Astrocyte of the hippocampus (primary cell): ENCODE measurements around the gene ATP5PD.
"Not testable (repeated sequence)": the region's sequence is repeated elsewhere in the genome, so short reads cannot be mapped to it uniquely, and the experiment has no call there.

Experiments
- DNase-seq: peaks from one replicate; pipeline ENCODE4 v3.0.0; 2011; ENCODE audit warnings: low read depth, low spot score

Gene ATP5PD

DNA sequence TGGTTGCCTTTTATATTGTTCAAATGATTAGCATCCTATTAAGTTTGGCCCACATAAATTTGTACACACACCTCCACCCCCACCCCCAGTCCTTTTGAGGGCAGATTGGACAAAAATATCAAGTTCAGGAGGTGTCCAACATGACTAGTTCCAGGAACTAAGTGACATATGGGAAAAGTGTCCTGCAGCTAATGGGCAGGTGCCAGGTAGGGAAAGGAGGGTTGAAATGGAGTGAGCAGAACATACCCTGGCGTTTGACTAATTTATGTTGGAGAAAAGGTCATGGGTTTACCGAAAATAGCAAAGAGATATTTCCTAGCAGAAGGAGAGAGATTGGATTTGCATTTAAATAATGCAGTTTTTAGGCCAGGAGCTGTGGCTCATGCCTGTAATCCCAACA, 5.2 kb upstream of the ATP5PD start:
- DNase-seq = no peak

DNA sequence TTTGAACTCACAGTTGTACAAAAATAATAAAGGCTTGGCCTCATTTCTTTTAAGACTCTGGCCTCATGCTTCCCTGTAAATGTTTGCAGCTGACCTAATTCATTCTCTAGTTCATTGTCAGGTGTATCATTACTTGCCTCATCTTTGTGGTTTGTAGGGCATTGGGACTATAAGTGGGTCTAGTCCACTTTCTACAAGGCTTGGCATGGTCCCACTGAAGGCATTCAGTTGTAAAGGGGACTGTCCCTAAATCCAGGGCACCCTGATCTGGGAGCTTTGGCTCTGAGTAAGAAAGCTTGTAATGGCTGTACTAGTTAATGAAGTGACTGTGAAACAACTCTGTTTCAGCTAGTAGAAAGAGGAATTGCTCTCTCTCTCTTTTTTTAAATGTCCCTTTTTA, 2.9 kb upstream of the ATP5PD start:
- DNase-seq = no peak

DNA sequence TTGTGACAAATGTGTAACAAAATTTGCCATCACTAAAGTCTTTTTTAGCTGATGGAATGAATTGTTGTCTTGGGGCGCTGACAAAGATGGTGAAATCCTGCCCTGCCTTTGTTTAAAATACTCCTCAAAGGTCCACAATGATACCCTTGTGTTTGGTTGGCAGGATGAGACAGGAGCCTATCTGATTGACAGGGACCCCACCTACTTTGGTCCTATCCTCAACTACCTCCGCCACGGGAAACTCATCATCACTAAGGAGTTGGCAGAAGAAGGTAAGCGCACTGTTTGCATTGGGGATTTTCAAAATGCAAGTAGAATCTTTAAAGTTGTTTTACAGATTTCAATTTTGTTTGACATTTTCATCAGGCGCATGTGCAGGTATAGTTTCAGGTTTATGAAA, 2.3 kb upstream of the ATP5PD start:
- no peak for DNase-seq

DNA sequence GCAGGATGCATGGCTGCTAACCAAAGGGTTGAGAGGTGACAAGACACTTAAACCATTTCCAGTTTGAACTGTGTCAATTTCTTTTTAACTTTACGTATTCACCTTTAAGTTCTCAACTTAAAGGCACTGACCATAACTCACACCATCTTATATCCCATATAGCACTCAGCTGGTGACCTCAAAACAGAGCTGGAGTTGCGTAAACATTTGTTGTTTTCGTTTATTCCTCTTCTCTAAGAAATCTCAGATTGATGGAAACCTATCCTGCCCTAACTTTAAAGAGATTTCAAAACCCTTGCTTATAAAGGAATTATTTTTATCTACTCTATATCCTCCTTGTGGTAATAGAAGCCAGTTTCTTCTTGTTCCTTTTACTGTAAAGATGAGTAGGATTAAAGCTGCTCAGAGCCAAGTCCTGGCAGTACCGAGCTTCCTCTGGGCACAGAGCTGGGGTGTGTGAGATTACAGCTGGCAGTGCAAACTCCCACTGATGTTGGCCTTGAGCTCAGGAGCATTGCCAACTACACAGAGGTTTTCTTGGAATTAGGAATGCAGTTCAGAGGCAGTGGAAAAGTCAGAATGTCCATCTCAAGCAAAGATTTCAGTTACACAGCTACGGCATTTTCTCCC, 1.6 kb upstream of the ATP5PD start:
- peak; percentile 70 for DNase-seq

DNA sequence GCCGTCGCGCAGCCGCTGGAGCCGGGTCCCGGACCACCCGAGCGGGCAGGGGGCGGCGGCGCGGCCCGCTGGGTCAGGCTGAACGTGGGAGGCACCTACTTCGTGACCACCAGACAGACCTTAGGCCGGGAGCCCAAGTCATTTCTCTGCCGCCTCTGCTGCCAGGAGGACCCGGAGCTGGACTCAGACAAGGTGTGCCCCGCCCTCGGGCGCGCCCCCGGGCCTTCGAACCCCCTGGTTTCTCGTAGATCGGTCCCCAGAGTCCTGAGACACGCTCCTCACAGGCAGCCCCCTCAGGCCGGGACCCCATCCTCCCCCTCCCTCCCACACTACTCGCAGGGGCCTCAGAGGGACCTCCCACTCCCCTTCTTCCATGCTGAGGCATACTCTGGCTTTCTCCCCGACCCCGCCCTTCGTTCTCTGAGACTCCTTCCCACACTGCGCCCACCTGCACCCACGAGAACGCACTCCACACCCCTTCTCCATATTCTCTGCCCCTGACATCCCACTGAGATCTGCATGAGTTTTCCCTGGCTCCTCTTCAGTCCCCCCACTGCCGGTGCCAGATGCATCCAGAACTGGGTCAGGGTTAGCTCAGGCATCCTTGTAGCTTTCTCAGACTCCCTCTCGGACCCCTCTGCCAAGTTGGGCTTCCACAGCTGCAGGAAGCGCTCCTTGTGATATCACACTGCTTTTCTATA, 779 bp upstream of the ATP5PD start:
- peak; percentile 31 for DNase-seq

DNA sequence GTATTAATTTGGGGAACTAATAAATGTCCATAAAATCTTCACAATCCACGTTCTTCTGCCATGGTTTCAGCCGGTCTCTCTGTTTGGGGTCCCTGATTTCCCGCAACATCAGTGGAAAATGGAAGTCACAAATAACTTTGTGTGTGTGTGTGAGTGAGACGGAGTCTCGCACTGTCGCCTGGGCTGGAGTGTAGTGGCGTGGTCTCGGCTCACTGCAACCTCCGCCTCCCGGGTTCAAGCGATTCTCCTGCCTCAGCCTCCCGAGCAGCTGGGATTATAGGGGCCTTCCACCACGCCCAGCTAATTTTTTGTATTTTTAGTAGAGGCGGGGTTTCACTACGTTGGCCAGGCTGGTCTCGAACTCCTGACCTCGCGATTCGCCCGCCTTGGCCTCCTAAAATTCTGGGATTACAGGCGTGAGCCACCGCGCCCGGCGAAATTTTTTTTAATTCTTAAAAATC, 793 bp downstream of the ATP5PD start:
- not testable (repeated sequence) for DNase-seq

DNA sequence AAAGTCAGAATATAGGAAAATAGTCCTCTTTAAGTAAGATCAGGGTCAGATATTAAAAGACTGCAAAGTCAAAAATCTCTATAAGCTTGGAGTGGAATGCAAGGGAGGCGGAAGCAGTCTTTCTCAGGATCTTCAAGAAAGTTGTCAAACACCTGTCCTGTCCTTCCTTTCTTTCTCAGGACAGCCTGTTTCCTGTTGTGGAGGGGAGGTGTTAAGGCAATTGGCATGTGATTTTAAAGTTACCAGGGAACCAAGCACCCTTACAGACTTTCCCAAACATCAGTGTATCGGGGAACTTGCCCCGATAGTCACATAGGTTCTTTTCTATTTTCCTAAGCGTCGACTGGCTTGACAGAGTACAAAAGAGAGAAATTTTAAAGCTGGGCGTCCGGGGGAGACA, 2.1 kb downstream of the ATP5PD start:
- no peak for DNase-seq

DNA sequence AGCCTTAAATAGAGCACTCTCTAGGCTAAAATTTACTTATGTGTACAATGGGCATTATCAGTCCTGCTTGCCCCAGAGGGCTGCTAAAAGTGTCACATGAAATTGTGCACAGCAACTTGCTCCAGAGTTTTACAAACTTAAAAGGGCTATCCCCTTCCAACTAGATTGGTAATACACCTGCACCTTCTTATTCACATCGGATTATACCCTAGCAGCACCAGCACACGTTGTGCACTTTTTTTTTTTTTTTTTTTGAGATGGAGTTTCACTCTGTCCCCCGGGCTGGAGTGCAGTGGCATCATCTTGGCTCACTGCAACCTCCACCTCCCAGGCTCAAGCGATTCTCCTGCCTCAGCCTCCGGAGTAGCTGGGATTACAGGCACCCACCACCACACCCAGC, 3.0 kb downstream of the ATP5PD start:
- not testable (repeated sequence) for DNase-seq

DNA sequence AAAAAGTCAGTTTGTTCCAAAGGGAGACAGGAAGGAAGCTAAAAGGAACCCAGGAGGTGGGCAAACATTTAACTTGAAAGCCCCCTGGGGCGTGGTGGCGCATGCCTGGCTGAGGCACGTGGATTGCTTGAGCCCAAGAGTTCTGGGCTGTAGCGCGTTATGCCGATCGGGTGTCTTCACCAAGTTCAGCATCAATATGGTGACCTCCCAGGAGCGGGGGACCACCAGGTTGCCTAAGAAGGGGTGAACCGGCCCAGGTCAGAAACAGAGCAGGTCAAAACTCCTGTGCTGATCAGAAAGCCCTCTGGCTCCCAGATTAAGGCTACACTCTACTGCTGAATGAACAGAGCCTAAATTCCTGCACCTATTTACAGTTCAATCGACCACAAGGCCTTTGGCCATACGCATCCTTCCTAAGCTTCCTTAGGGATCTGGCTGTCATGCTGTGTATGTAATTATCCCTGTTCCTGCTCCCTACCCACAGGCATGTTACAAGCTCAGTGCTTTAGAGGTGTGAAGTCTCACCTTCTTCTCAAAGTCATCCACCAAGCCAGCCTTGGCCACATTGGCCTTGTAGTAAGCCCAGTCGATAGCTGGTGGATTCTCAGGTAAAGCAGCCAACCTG, 5.0 kb downstream of the ATP5PD start:
- DNase-seq = no peak

DNA sequence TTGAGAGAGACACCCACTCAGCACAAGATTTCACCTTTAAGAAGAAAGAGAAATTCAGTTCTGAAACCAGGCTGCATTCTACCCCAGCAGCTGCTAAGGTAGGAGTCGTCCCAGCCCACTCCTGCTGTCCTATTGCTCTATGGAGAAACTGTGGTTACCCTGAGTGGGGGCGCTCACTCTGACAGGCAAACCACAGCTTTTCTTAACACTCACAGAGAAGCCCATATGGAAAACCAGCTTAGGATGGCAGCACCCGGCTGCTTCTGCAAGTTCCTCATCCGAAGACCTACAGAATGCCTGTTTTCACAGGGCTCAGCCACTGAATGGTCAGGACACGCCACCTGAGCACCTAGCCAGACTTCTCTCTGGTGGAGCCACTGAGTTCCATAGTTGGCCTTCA, 7.5 kb downstream of the ATP5PD start:
- no peak for DNase-seq

DNA sequence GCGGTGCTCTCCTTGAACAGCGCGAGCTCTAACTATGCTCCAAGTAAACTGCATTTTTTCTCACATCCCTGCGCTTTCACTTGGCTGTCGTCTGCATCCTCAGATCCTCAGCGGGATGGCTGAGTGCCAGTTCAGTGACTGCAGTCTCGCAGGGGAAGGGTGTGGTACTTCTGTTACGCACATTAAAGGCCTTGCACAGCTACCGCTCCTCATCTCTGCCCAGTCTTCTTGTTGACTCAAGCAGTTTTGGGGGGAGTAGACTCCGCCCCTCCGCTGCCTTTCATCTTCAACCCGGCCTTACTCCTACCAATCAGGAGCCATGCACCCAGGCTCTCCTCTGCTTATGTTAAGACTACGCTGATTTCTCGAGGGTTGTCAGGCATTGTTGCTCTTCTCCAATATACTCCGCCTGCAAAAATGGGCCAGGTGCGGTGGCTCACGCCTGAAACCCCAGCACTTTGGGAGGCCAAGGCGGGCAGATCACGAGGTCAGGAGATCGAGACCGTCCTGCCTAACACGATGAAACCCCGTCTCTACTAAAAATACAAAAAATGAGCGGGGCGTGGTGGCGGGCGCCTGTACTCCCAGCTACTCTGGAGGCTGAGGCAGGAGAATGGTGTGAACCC, 10.0 kb downstream of the ATP5PD start:
- DNase-seq = peak; percentile 68

DNA sequence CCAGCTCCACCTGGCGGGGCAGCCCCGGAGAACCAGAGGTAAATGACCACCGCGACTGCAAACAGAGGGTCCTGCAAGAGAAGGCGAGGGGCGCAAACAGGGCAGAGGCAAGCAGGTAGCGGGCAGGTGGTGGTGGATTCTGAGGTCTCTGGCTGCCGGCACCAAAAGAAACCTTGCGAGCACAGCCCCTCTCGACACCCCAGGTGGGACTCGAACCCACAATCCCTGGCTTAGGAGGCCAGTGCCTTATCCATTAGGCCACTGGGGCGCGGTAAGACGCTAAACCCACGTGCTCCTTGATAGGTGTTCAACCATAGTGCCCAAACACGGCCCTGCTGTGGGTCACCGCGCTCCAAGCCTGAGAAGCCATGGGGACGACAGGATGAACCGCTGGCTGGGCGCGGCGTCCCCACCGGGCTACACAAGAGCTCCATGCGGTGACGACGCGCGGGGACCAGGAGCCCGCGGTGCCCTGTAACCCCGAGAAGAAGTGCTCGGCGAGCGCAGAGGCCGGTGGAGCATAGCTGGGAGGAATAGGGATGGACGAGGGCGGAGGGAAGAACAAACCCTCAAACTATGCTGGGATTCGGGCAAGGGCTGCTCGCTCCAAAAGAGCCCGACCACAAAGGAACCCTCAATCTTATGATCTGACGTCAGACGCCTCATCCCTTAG, 12.4 kb downstream of the ATP5PD start:
- DNase-seq = peak; percentile 93

DNA sequence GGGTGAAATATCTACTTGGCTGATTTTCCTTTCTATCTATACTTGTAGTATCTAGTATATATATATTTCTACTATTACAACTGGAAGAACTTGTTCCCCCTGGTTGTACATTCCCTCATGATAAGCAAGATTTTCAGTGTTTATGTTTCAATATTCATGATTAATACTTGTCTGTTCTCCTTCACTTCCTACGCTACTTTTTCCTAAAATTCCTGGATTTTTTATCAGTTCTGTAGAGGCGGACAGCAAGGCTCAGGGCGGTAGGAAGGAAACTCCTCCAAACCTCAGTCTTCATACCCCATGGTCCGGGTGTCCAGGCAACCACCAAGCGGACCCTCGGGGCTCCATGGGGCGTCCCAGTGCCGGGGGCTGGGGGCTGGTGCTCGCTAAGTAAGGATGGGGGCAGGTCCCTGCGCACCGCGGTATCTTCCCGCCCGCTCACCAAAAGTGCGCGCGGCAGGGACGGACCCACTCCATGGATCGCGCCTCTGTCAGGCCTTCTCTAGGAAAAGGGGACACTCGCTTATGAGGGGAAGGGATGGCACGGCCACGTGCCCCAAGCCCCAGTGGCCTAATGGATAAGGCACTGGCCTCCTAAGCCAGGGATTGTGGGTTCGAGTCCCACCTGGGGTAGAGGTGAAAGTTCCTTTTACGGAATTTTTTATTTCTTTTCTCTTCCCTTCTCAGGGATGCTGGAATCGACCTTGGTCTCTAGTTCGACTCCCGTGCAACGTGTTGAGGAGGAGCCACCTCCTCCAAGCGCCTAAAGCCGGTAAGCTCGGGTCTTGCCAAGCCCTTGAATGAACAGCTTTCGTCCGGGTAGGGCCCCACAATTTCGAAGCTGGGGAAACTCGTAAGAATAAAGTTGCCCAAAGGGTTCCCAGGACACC, 13.2 kb downstream of the ATP5PD start:
- DNase-seq = peak; percentile 96

DNA sequence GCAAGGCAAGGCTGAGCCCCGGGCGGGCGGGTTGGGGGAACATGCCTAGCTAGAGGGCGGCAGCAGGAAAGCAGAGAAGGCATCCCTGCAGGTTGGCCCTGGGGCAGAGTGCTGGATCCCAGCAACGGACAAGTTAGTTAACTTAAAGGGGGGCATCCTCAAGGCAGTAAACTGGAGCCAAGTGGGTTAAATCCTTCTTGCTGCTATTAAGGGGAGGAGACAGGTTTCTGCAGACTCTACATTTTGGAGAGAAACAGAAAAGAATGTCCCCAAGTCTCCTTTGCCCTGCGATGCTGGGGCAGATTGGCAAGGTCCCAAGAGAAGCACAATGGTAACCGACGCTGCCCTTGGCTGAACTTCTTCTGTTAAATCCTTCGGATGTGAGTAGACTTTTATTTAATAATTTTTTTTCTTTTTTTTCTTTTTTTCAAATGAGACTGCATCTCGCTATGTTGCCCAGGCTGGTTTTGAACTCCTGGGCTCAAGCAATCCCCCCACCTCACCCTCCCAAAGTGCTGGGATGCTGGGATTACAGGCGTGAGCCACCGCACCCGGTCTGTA, 14.0 kb downstream of the ATP5PD start:
- DNase-seq = no peak

DNA sequence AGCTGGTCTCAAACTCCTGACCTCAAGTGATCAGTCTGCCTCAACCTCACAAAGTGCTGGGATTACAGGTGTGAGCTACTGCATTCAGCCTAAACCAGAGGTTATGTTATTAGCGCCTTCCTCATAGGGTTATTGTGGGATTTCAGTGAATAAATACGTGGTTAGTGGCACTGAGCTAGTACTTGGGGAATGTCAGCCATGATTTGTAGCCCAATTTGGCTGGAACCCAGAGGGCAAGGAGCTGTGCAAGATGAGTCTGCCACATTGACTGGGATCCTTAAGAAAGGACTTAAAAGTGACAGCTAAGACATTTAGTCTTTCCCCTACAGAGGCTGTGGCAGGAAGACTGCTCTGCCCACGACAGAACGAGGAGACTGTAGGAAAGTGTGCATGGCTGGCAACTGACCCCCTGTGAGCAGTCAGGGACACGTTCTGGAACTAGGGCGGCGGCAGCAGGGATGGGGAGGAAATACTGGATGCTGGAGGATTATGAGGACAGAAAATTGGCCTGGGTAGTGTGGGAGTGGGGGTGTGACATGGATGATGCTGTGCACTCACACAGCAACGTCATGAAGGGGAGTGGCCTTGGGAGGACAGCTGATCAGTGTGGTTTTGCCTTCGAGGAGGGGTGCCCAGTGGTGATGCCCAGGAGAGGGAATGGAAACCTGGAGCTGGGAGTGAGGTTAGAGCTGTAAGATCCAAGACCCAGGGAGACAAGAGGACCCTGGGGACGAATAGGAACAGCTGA, 14.6 kb downstream of the ATP5PD start:
- peak; percentile 84 for DNase-seq

DNA sequence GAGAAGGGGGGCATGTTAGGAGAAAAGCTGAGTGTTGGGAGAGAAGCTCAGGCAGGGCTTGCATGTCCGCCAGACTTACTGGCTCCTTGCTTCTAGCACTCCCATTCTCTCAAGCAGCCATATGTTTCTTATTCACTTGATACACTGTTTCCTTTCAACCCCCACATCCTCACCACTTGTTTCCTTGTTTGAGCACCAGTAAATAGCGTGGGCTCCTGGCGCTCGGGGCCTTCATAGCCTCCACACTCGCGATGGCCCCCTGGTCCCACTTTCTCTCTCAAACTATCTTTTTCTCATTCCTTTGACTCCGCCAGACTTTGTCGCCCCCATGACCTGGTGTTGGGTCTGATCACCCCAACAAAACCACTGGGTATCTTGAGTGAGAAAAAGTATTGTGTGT, 16.6 kb downstream of the ATP5PD start:
- no peak for DNase-seq

DNA sequence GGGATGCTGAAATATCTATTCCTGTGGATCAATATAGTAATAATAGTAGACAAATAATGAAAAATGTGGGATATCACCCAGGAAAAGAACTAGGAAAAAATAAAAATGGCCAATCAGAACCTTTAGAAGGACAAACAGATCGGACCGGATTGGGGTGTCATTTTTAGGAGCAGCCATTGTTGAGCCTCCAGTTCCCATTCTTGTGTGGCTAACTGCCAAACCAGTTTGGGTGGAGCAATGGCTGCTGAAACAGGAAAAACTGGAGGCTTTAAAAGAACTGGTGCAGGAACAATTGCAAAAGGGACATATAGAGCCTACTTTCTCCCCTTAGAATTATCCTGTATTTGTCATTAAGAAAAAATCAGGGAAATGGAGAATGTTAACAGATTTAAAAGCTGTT, 20.1 kb downstream of the ATP5PD start:
- not testable (repeated sequence) for DNase-seq

DNA sequence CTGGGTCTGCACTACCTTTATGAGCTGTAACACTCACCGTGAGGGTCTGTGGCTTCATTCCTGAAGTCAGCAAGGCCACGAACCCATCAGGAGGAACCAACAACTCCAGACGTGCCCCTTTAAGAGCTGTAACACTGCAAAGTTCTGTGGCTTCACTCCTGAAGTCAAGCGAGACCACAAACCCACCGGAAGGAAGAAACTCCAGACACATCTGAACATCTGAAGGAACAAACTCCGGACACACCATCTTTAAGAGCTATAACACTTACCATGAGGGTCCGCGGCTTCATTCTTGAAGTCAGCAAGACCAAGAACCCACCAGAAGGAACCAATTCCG, 21.4 kb downstream of the ATP5PD start:
- not testable (repeated sequence) for DNase-seq

DNA sequence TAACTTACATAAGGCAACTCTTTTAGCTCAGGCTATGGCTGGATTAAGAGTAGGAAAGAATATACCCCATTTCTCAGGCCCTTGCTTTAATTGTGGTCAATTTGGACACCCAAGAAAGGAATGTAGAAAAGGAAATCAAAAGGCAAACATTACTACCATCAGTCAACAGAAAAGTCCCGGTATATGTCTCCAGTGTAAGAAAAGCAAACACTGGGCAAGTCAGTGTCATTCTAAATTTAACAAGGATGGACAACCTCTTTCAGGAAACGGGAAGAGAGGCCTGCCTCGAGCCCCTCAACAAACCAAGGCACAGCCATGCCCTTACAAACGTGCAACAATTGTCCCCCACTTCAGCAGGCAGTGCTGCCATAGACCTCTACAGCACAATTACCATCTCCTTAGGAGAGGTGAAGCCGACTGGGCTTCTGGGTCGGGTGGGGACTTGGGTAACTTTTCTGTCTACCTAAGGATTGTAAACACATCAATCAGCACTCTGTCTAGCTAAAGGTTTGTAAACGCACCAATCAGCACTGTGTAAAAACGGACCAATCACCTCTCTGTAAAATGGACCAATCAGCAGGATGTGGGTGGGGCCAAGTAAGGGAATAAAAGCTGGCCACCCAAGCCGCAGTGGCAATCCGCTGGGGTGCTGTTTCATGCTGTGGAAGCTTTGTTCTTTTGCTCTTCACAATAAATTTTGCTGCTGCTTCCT, 21.9 kb downstream of the ATP5PD start:
- DNase-seq = no peak
